GM18519 (cell line): Measurements from ENCODE around the gene KCNJ4.

Source experiments
- ATAC-seq: cut with Tn5 transposase; IDR thresholded peaks from one replicate; pipeline ENCODE4 v1.9.1; 2021; ENCODE audit warnings: mild to moderate bottlenecking, moderate library complexity; ENCODE audit not compliant: unreplicated experiment, low FRiP score

The KCNJ4 gene

GRCh38 chr22:38454353-38455075 is 485 bp downstream of the KCNJ4 start:
- no peak for ATAC-seq

GRCh38 chr22:38453996-38454352 is 1.0 kb downstream of the KCNJ4 start:
- no peak for ATAC-seq

GRCh38 chr22:38453066-38453672 is 1.8 kb downstream of the KCNJ4 start:
- ATAC-seq = no peak

GRCh38 chr22:38452373-38453065 is 2.5 kb downstream of the KCNJ4 start:
- no peak for ATAC-seq

- no peak for ATAC-seq
These were observed 3.1 kb downstream of the KCNJ4 start for GRCh38 chr22:38451864-38452263.

- ATAC-seq = no peak
These were observed 3.6 kb downstream of the KCNJ4 start for GRCh38 chr22:38451404-38451803.

GRCh38 chr22:38450234-38450797 is 4.7 kb downstream of the KCNJ4 start:
- ATAC-seq = no peak

GRCh38 chr22:38449776-38450175 is 5.2 kb downstream of the KCNJ4 start:
- ATAC-seq = no peak

- no peak for ATAC-seq
These were observed 5.9 kb downstream of the KCNJ4 start for GRCh38 chr22:38448945-38449745.

- no peak for ATAC-seq
These were observed 8.9 kb downstream of the KCNJ4 start for GRCh38 chr22:38446018-38446601.

GRCh38 chr22:38444783-38445182 is 10.2 kb downstream of the KCNJ4 start:
- no peak for ATAC-seq

GRCh38 chr22:38443628-38444521 is 11.1 kb downstream of the KCNJ4 start:
- no peak for ATAC-seq

GRCh38 chr22:38442967-38443627 is 11.9 kb downstream of the KCNJ4 start:
- no peak for ATAC-seq

GRCh38 chr22:38441620-38442287 is 13.2 kb downstream of the KCNJ4 start:
- ATAC-seq = no peak

GRCh38 chr22:38440747-38441350 is 14.2 kb downstream of the KCNJ4 start:
- no peak for ATAC-seq

GRCh38 chr22:38437416-38437815 is 17.6 kb downstream of the KCNJ4 start:
- ATAC-seq = no peak

- ATAC-seq = no peak
These were observed 18.2 kb downstream of the KCNJ4 start for GRCh38 chr22:38436629-38437395.
